Measurements from ENCODE around the gene RAVER1. TPM values are rescaled to one million over a fixed set of nuclear protein-coding genes. Genes with fewer than 3 reads are reported as not detected.

Gene RAVER1
- total and polyA plus RNA-seq, 2 of the 13 experiments (the other 11 are each of a cell fraction or from before 2014, with no cell fraction given) = 3.6 to 7.9 TPM

DNA sequence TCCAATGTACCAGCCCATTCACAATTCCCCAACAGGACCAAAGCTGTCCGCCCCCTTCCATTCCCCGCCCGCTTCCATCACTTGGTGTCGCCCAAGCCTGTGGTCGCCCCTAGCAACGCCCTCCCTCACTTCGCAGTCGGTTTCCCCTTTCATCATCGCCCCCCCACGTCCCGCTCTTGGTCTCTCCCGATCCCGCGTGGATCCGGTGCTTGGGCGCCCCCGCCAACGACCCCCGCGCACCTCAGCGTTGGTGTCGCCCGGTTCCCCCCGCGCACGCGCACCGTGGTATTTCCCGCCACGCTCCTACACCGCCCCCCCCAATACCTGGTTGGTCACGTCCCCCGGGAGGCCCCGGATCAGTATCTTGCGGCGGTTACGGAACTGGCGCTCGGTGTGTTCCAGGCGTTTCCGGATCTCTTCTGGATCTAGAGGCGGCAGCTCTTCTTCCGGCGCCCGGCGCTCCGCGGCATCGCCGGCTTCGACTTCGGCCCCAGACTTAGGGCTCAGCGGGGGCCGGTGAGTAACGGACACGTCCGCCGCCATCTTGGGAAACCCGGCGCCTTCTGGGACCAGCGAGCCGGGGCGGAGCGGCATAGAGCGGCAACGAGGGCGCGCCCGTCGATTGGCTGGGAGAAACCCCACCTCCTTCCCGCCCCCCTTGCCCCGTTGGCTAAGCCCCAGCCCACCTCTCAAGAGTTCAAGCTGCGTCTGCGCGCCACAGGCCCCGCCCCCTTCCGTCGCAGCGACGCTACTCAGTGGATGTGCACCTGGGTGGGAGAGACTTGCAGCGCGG, at the start of gene RAVER1 (continued):
- TF ChIP-seq, protein P1, sequence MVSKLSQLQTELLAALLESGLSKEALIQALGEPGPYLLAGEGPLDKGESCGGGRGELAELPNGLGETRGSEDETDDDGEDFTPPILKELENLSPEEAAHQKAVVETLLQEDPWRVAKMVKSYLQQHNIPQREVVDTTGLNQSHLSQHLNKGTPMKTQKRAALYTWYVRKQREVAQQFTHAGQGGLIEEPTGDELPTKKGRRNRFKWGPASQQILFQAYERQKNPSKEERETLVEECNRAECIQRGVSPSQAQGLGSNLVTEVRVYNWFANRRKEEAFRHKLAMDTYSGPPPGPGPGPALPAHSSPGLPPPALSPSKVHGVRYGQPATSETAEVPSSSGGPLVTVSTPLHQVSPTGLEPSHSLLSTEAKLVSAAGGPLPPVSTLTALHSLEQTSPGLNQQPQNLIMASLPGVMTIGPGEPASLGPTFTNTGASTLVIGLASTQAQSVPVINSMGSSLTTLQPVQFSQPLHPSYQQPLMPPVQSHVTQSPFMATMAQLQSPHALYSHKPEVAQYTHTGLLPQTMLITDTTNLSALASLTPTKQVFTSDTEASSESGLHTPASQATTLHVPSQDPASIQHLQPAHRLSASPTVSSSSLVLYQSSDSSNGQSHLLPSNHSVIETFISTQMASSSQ (IDR thresholded peaks at IDR 0.05; ENCODE audit: low read depth) = no peak
- TF ChIP-seq, protein P1 (CRISPR knock-in tag; IDR thresholded peaks at IDR 0.05; ENCODE audit: borderline replicate concordance) = peak; percentile 63; the same call in 1 of the 2 replicates
- TF ChIP-seq ZNF451 (CRISPR knock-in tag; IDR thresholded peaks at IDR 0.05) = peak; percentile 13; the same call in 1 of the 2 replicates
- TF ChIP-seq CC2D1A (CRISPR knock-in tag; IDR thresholded peaks at IDR 0.05) = no peak
- TF ChIP-seq SRSF1 (optimal IDR thresholded peaks at IDR 0.05; ENCODE audit: low read depth, low read length) = peak; percentile 42
- no peak for TF ChIP-seq NCOA1 (CRISPR knock-in tag; IDR thresholded peaks at IDR 0.05)
- no peak for TF ChIP-seq KAT2B (IDR thresholded peaks at IDR 0.05; ENCODE audit: borderline replicate concordance, low read depth, low read length)
- TF ChIP-seq, protein P2, sequence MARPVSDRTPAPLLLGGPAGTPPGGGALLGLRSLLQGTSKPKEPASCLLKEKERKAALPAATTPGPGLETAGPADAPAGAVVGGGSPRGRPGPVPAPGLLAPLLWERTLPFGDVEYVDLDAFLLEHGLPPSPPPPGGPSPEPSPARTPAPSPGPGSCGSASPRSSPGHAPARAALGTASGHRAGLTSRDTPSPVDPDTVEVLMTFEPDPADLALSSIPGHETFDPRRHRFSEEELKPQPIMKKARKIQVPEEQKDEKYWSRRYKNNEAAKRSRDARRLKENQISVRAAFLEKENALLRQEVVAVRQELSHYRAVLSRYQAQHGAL (CRISPR knock-in tag; IDR thresholded peaks at IDR 0.05; ENCODE audit: not compliant biosample characterization) = no peak
- 0 out of 2 replicates have a peak, but pooled peaks have one; percentile 64 for TF ChIP-seq ZFP1 (CRISPR knock-in tag; IDR thresholded peaks at IDR 0.05)
- TF ChIP-seq, protein P3, sequence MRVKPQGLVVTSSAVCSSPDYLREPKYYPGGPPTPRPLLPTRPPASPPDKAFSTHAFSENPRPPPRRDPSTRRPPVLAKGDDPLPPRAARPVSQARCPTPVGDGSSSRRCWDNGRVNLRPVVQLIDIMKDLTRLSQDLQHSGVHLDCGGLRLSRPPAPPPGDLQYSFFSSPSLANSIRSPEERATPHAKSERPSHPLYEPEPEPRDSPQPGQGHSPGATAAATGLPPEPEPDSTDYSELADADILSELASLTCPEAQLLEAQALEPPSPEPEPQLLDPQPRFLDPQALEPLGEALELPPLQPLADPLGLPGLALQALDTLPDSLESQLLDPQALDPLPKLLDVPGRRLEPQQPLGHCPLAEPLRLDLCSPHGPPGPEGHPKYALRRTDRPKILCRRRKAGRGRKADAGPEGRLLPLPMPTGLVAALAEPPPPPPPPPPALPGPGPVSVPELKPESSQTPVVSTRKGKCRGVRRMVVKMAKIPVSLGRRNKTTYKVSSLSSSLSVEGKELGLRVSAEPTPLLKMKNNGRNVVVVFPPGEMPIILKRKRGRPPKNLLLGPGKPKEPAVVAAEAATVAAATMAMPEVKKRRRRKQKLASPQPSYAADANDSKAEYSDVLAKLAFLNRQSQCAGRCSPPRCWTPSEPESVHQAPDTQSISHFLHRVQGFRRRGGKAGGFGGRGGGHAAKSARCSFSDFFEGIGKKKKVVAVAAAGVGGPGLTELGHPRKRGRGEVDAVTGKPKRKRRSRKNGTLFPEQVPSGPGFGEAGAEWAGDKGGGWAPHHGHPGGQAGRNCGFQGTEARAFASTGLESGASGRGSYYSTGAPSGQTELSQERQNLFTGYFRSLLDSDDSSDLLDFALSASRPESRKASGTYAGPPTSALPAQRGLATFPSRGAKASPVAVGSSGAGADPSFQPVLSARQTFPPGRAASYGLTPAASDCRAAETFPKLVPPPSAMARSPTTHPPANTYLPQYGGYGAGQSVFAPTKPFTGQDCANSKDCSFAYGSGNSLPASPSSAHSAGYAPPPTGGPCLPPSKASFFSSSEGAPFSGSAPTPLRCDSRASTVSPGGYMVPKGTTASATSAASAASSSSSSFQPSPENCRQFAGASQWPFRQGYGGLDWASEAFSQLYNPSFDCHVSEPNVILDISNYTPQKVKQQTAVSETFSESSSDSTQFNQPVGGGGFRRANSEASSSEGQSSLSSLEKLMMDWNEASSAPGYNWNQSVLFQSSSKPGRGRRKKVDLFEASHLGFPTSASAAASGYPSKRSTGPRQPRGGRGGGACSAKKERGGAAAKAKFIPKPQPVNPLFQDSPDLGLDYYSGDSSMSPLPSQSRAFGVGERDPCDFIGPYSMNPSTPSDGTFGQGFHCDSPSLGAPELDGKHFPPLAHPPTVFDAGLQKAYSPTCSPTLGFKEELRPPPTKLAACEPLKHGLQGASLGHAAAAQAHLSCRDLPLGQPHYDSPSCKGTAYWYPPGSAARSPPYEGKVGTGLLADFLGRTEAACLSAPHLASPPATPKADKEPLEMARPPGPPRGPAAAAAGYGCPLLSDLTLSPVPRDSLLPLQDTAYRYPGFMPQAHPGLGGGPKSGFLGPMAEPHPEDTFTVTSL (CRISPR knock-in tag; IDR thresholded peaks at IDR 0.05; ENCODE audit: borderline replicate concordance) = no peak
- TF ChIP-seq, protein P4, sequence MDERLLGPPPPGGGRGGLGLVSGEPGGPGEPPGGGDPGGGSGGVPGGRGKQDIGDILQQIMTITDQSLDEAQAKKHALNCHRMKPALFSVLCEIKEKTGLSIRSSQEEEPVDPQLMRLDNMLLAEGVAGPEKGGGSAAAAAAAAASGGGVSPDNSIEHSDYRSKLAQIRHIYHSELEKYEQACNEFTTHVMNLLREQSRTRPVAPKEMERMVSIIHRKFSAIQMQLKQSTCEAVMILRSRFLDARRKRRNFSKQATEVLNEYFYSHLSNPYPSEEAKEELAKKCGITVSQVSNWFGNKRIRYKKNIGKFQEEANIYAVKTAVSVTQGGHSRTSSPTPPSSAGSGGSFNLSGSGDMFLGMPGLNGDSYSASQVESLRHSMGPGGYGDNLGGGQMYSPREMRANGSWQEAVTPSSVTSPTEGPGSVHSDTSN (CRISPR knock-in tag; IDR thresholded peaks at IDR 0.05) = no peak
- TF ChIP-seq NFE2 (CRISPR knock-in tag; IDR thresholded peaks at IDR 0.05) = no peak
- peak; percentile 22; the same call in 1 of the 2 replicates for TF ChIP-seq NFKB2 (CRISPR knock-in tag; IDR thresholded peaks at IDR 0.05; ENCODE audit: borderline replicate concordance)
- no peak for TF ChIP-seq FIP1L1 (IDR thresholded peaks at IDR 0.05; ENCODE audit: borderline replicate concordance, insufficient read depth, low read depth, low read length)
- TF ChIP-seq MAFF (IDR thresholded peaks at IDR 0.05; ENCODE audit: low read depth, low read length) = no peak
- TF ChIP-seq ZBTB21 (CRISPR knock-in tag; IDR thresholded peaks at IDR 0.05) = no peak
- no peak for TF ChIP-seq ZSCAN30 (CRISPR knock-in tag; IDR thresholded peaks at IDR 0.05)
- TF ChIP-seq RXRB (CRISPR knock-in tag; IDR thresholded peaks at IDR 0.05; ENCODE audit: borderline replicate concordance) = no peak

Measured in HepG2 (cell line).